Stimulated activated CD4-positive, alpha-beta T cell treated with anti-CD3 and anti-CD28 coated beads, Interleukin-1b, Interleukin-23, amount 100 ng/mL, for 4 hours (primary cell): ENCODE data around the gene HCAR1.
"Not testable (repeated sequence)": the region's sequence is repeated elsewhere in the genome, so short reads cannot be mapped to it uniquely, and the experiment has no call there.

Experiments used
- DNase-seq, 2 donors: peaks; one replicate each; pipeline ENCODE4 v3.0.0-alpha.2; 2020; ENCODE audit warnings: low read depth in 2 of 2

The HCAR1 gene

GRCh38 chr12:122721057-122721545, 9.5 kb downstream of the HCAR1 start:
- no peak for DNase-seq

DNA sequence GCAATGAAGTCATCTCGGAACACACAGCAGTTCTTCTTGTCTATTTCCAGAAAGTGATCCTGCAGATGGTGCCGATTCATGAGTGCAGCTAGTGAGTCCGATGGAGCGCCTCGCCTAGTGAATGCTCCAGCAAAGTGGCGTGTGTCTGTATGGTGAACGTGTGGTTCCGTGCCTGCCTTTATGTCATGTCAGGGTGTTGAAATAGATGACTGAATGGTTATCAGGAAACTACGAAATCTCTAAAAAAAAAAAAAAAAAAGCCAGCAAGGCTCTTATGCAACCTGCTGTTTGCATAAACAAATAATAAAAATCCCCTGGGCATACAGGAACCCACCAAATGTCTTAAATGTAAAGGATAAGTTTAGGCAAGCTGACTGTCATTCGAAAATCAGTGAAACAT, 14.0 kb downstream of the HCAR1 start, which contains the start of gene HCAR3:
TSS of gene HCAR3 (minus strand) at position 154 of the 400 bp plus-strand sequence. CDS start at position 80, 74 bp downstream.
- DNase-seq: not testable (repeated sequence)

GRCh38 chr12:122715211-122715610, 15.4 kb downstream of the HCAR1 start:
- DNase-seq: not testable (repeated sequence)

DNA sequence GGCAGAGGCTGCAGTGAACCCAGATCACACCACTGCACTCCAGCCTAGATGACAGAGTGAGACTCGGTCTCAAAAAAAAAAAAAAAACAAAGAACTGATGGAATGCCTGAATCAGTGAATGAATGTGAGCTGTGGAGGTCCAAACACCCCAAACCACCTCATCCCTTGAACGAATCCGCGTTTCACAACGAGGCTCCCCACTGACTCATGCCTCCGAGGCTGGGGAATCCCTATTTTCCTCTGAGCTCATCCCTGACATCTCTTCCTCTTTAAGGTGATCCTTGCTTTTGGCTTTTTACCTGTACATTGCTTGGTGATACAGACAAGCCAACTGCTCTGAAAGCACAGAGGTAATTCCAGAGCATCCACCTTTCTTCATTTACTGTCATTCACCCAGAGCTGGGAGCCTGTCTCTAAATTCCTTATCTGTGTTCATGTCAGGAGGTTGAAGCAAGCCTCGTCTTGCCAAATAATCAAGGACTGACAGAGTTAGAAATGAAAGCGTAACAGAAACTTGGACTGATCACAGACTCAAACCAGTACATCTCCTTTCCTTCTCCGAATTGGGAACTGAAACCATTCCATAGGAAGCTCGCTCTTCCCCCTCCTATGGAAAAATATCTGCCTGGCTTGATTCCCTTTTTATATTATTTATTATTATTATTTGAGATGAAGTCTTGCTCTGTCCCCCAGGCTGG, 17.0 kb downstream of the HCAR1 start:
- DNase-seq: not testable (repeated sequence)

DNA sequence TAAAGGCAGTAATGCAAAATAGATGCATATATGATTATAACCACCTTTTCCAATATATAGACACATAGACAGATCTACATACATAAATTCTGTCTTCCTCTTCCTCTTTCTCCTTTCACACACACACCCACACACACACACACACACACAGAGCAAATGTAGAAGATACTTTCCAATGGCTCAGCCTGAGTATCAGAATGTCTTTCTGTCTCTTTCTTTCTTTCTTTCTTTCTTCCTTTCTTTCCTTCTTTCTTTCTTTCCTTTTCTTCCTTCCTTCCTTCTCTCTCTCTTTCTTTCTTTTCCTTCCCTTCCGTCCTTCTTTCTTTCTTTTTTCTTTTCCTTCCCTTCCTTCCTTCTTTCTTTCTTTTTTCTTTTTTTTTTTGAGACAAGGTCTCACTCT, 19.4 kb downstream of the HCAR1 start:
- DNase-seq: not testable (repeated sequence)

- DNase-seq: not testable (repeated sequence)
These were observed 20.3 kb downstream of the HCAR1 start for GRCh38 chr12:122710341-122710740.

- DNase-seq: not testable (repeated sequence)
These were observed 21.4 kb downstream of the HCAR1 start for GRCh38 chr12:122709287-122709686.

- not testable (repeated sequence) for DNase-seq
These were observed 26.8 kb downstream of the HCAR1 start for GRCh38 chr12:122703841-122704240.

DNA sequence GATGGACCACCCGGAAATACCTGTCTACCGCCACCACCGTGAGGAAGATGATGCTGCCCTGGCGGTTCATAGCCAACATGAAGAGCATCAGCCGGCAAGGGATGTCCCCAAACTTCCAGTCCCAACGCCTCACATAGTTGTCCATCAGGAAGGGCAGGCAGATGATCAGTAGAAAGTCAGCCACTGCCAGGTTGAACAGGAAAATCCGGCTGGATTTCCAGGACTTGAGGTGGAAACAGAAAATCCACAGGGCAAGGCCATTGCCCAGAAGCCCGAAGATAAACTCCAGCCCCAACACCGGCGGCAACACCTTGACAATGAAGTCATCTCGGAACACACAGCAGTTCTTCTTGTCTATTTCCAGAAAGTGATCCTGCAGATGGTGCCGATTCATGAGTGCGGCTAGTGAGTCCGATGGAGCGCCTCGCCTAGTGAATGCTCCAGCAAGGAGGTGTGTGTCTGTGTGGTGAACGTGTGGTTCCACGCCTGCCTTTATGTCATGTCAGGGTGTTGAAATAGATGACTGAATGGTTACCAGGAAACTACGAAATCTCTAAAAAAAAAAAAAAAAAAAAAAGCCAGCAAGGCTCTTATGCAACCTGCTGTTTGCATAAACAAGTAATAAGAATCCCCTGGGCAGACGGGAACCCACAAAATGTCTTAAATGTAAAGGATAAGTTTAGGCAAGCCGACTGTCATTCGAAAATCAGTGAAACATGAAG, 27.6 kb downstream of the HCAR1 start, which contains the start of gene HCAR2:
TSS of gene HCAR2 (minus strand) at position 468 of the 722 bp plus-strand sequence. CDS start at position 394, 74 bp downstream.
- DNase-seq: not testable (repeated sequence)

- DNase-seq: not testable (repeated sequence)
These were observed 29.2 kb downstream of the HCAR1 start for GRCh38 chr12:122701481-122701880.

- DNase-seq: not testable (repeated sequence)
These were observed 30.5 kb downstream of the HCAR1 start for GRCh38 chr12:122700038-122700710.

DNA sequence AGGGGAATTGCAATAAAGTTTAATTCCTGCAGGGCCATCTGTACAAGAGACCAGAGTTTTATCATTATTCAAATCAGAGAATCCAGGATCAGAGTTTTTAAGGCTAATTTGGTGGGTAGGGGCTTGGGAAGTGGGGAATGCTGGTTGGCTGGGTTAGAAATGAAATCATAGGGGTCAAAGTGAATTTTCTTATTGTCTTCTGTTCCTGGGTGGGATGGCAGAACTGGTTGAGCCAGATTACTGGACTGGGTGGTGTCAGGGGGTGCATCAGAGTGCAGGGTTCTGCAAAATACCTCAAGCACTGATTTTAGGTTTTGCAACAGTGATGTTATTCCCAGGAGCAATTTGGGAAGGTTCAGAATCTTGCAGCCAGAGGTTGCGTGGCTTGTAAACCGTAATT, 33.7 kb downstream of the HCAR1 start:
- not testable (repeated sequence) for DNase-seq

DNA sequence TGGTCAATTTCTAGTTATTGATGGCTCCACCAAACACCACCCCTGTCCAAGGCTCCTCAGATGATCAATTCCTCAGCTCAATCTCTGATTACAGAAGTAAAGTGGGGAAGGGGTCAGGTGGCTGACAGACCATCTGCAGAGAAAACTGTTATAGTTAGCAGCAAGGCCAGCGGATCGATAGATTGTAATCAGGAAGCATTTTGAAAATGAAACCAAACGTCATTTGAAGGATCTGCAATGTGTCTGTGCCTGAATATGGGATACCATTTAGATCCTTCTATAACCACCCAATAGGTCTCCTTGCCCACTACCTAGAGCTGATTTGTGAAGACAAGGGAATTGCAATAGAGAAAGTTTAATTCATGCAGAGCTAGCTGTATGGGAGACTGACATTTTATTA, 39.1 kb downstream of the HCAR1 start:
- no peak for DNase-seq

DNA sequence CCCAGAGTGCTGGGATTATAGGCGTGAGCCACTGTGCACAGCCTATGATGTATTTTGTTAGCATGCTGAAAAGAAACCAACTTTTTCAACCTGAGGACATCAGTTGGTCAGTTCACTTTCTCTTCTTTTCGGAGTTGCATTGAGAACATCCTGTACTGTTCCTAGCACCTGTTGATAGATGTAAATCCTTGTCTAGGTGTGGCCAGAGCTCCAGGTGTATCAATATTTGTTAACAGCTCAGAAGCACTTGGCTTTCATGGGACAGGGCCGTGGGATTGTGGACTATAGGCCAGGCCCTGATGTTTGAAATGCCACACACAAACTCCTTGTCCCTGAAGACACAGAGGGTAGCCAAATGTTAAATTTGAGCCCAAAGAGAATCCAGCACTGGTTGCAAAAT, 42.4 kb downstream of the HCAR1 start:
- no peak for DNase-seq

- no peak for DNase-seq
These were observed 43.6 kb downstream of the HCAR1 start for GRCh38 chr12:122687086-122687485.

- no peak for DNase-seq
These were observed 44.1 kb downstream of the HCAR1 start for GRCh38 chr12:122686538-122686937.

GRCh38 chr12:122684297-122684813, 46.3 kb downstream of the HCAR1 start:
- no peak for DNase-seq

DNA sequence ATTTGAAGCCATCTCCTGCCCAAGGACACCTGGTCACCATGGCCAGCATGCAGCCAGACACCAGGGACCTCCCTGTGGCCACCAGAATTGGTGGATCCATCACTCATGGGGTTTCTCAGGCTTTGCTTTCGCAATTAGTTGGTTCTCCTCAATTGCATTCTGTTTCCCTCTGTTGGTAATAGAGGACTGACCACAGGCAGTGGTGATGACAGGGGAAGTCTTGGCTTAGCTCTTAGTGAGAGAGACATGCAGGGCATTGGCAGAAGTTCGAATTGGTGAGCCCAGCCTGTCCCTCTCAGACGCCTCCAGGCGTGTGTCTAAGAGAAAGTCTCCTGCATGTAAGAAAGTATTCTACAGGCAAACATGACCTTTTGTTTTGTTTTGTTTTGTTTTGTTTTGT, 48.8 kb downstream of the HCAR1 start:
- DNase-seq: no peak

DNA sequence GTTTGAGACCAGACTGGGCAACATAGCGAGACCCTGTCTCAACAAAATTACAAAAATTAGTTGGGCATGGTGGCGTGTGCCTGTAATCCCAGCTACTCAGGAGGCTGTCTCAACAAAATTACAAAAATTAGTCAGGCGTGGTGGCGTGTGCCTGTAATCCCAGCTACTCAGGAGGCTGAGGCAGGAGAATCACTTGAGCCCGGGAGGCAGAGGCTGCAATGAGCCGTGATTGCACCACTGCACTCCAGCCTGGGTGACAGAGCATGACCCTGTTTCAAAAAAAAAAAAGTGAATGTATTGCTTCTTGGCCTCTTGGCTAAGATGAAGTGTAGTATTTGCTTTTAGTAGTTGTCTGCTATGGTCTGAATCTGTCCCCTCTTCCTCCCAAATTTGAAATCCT, 49.7 kb downstream of the HCAR1 start:
- not testable (repeated sequence) for DNase-seq

- not testable (repeated sequence) for DNase-seq
These were observed 53.9 kb downstream of the HCAR1 start for GRCh38 chr12:122676781-122677180.
